ENCODE data around the gene GABPB1. TPM values are rescaled to one million over a fixed set of nuclear protein-coding genes. Genes with fewer than 3 reads are reported as not detected.

Gene GABPB1
- total RNA-seq, 4 donors from 2014 or later = 7.4 to 11.5 (median 8.7) TPM

GRCh38 chr15:50232791-50233190, 122.2 kb downstream of the GABPB1 start:
- TF ChIP-seq POLR2A (IDR thresholded peaks at IDR 0.05) = no peak
- TF ChIP-seq CTCF (IDR thresholded peaks at IDR 0.05 in 4 of 5, conservative IDR thresholded peaks at IDR 0.05 in 1 of 5) = no peak
- intact Hi-C loops (cut with DNase I; ENCODE audit: low total_unique reads) (no loop called here), in situ Hi-C loops (cut with MboI; ENCODE audit: low sequenced_read_pairs in 4 of 4) (no loop called here)
- no peak for ATAC-seq
- no peak overlapping the region for H3K27ac ChIP-seq
- no peak for DNase-seq
- no peaks in the 10 kb centered on the region for H3K27me3 ChIP-seq
- no peaks in the 10 kb centered on the region for H3K4me1 ChIP-seq
- no peaks in the 10 kb centered on the region for H3K36me3 ChIP-seq
- no peak overlapping the region for H3K4me3 ChIP-seq
- H3K9me3 ChIP-seq = no peaks in the 10 kb centered on the region

- Histone ChIP-seq H3K27me3 (no peaks in the 10 kb centered on the region), H3K9me3 (no peaks in the 10 kb centered on the region), H3K4me1 (no peaks in the 10 kb centered on the region), H3K4me3 (no peak overlapping the region), H3K36me3 (no peaks in the 10 kb centered on the region), H3K27ac (no peak overlapping the region)
- ATAC-seq = no peak
- intact Hi-C loops (cut with DNase I; ENCODE audit: low total_unique reads) (no loop called here), in situ Hi-C loops (cut with MboI; ENCODE audit: low sequenced_read_pairs in 4 of 4) (no loop called here)
- TF ChIP-seq CTCF (IDR thresholded peaks at IDR 0.05 in 4 of 5, conservative IDR thresholded peaks at IDR 0.05 in 1 of 5) (no peak), POLR2A (IDR thresholded peaks at IDR 0.05) (no peak)
- DNase-seq = no peak
Observed at GRCh38 chr15:50231761-50232160, 123.2 kb downstream of the GABPB1 start.

GRCh38 chr15:50229336-50229735, 125.7 kb downstream of the GABPB1 start:
- TF ChIP-seq CTCF (IDR thresholded peaks at IDR 0.05 in 4 of 5, conservative IDR thresholded peaks at IDR 0.05 in 1 of 5) (no peak), POLR2A (IDR thresholded peaks at IDR 0.05) (no peak)
- no peaks in the 10 kb centered on the region for H3K27me3 ChIP-seq
- no peaks in the 10 kb centered on the region for H3K4me1 ChIP-seq
- H3K9me3 ChIP-seq = no peaks in the 10 kb centered on the region
- H3K4me3 ChIP-seq = no peak overlapping the region
- no peak for DNase-seq
- H3K27ac ChIP-seq = no peak overlapping the region
- intact Hi-C loops (cut with DNase I; ENCODE audit: low total_unique reads) (no loop called here), in situ Hi-C loops (cut with MboI; ENCODE audit: low sequenced_read_pairs in 4 of 4) (no loop called here)
- no peaks in the 10 kb centered on the region for H3K36me3 ChIP-seq
- ATAC-seq = no peak

GRCh38 chr15:50228866-50229265, 126.1 kb downstream of the GABPB1 start:
- no peak for ATAC-seq
- intact Hi-C loops (cut with DNase I; ENCODE audit: low total_unique reads) = no loop called here
- no peak overlapping the region for H3K4me3 ChIP-seq

More at GRCh38 chr15:50228866-50229265, 126.1 kb downstream of the GABPB1 start:
- no peaks in the 10 kb centered on the region for H3K9me3 ChIP-seq
- in situ Hi-C loops (cut with MboI; ENCODE audit: low sequenced_read_pairs in 4 of 4) = no loop called here
- H3K27ac ChIP-seq = no peak overlapping the region
- H3K4me1 ChIP-seq = no peaks in the 10 kb centered on the region
- H3K27me3 ChIP-seq = no peaks in the 10 kb centered on the region
- TF ChIP-seq CTCF (IDR thresholded peaks at IDR 0.05 in 4 of 5, conservative IDR thresholded peaks at IDR 0.05 in 1 of 5) (no peak), POLR2A (IDR thresholded peaks at IDR 0.05) (no peak)
- DNase-seq = no peak
- no peaks in the 10 kb centered on the region for H3K36me3 ChIP-seq
